ENCODE results near the gene MOB3A. TPM values are rescaled to one million over a fixed set of nuclear protein-coding genes. Genes with fewer than 3 reads are reported as not detected.
A peak's percentile ranks its signal among the peaks of the same experiment; 100 is the strongest.

Gene MOB3A
- total RNA-seq, 2 donors from 2014 or later, result 20.9 to 21.8 TPM

- Histone ChIP-seq H3K27ac (ENCODE audit: low read depth, low read length) (peak within 1 kb of the TSS; percentile 58), H3K4me1 (ENCODE audit: control insufficient read depth, insufficient read depth, low read length) (peaks cover 10% of the 10 kb centered on the region), H3K36me3 (ENCODE audit: control insufficient read depth, insufficient read depth, low read length) (peaks cover 7% of the 10 kb centered on the region), H3K9ac (ENCODE audit: extremely low read depth, low read length, poor library complexity, severe bottlenecking) (peak within 1 kb of the TSS; percentile 77), H3K9me3 (ENCODE audit: control insufficient read depth, low read length) (no peaks in the 10 kb centered on the region), H3K27me3 (ENCODE audit: control insufficient read depth, insufficient read depth, low read length, poor library complexity, severe bottlenecking) (no peaks in the 10 kb centered on the region), H3K4me3 (ENCODE audit: low read length) (peak within 1 kb of the TSS; percentile 88)
- Mint-ChIP-seq H3K36me3 (ENCODE audit: low read depth) (no peaks in the 10 kb centered on the region), H3K27ac (peak within 1 kb of the TSS; percentile 55), H3K4me1 (no peaks in the 10 kb centered on the region), H3K9me3 (no peaks in the 10 kb centered on the region), H3K4me3 (peak within 1 kb of the TSS; percentile 66), H3K27me3 (ENCODE audit: insufficient read depth) (no peaks in the 10 kb centered on the region)
- DNase-seq, result peak; percentile 97
- WGBS, 2 experiments (ENCODE audit: insufficient coverage in 1 of 2, insufficient read length in 1 of 2), result 3 to 8% methylated on average over 31 to 93 of the region's 93 CpGs
- TF ChIP-seq CTCF (conservative IDR thresholded peaks at IDR 0.05), result peak; percentile 70
Observed at GRCh38 chr19:2050991-2051772, 44.9 kb downstream of the MOB3A start, which contains the start of gene MKNK2. Gene MKNK2 (minus strand): TSS chr19:2051244. CDS start chr19:2050851, 393 bp downstream.

GRCh38 chr19:2050349-2050990, 45.7 kb downstream of the MOB3A start:
- Histone ChIP-seq H3K4me3 (ENCODE audit: low read length) (peak overlapping the region; percentile 88), H3K9ac (ENCODE audit: extremely low read depth, low read length, poor library complexity, severe bottlenecking) (peak overlapping the region; percentile 77), H3K9me3 (ENCODE audit: control insufficient read depth, low read length) (no peaks in the 10 kb centered on the region), H3K36me3 (ENCODE audit: control insufficient read depth, insufficient read depth, low read length) (peaks cover 13% of the 10 kb centered on the region), H3K27me3 (ENCODE audit: control insufficient read depth, insufficient read depth, low read length, poor library complexity, severe bottlenecking) (no peaks in the 10 kb centered on the region), H3K4me1 (ENCODE audit: control insufficient read depth, insufficient read depth, low read length) (peaks cover 10% of the 10 kb centered on the region), H3K27ac (ENCODE audit: low read depth, low read length) (no peak overlapping the region)
- Mint-ChIP-seq H3K27me3 (ENCODE audit: insufficient read depth) (no peaks in the 10 kb centered on the region), H3K4me3 (peak overlapping the region; percentile 66), H3K36me3 (ENCODE audit: low read depth) (no peaks in the 10 kb centered on the region), H3K4me1 (no peaks in the 10 kb centered on the region), H3K27ac (no peak overlapping the region), H3K9me3 (no peaks in the 10 kb centered on the region)
- 0% methylated on average over 4 to 49 of the region's 49 CpGs for WGBS, 2 experiments (ENCODE audit: insufficient coverage in 1 of 2, insufficient read length in 1 of 2)
- no peak for TF ChIP-seq CTCF (conservative IDR thresholded peaks at IDR 0.05)
- no peak for DNase-seq

GRCh38 chr19:2049741-2050348, 46.3 kb downstream of the MOB3A start:
- TF ChIP-seq CTCF (conservative IDR thresholded peaks at IDR 0.05), result no peak
- Mint-ChIP-seq H3K27me3 (ENCODE audit: insufficient read depth) (no peaks in the 10 kb centered on the region), H3K27ac (peak overlapping the region; percentile 58), H3K9me3 (no peaks in the 10 kb centered on the region), H3K4me3 (peak overlapping the region; percentile 66), H3K4me1 (no peaks in the 10 kb centered on the region), H3K36me3 (ENCODE audit: low read depth) (peaks cover 2% of the 10 kb centered on the region)
- WGBS, 2 experiments (ENCODE audit: insufficient coverage in 1 of 2, insufficient read length in 1 of 2), result 10 to 17% methylated on average over 4 to 16 of the region's 16 CpGs
- H3K9ac ChIP-seq (ENCODE audit: extremely low read depth, low read length, poor library complexity, severe bottlenecking), result peak overlapping the region; percentile 77
- no peak for DNase-seq
- peak overlapping the region; percentile 88 for H3K4me3 ChIP-seq (ENCODE audit: low read length)
- H3K27me3 ChIP-seq (ENCODE audit: control insufficient read depth, insufficient read depth, low read length, poor library complexity, severe bottlenecking), result no peaks in the 10 kb centered on the region
- peaks cover 13% of the 10 kb centered on the region for H3K36me3 ChIP-seq (ENCODE audit: control insufficient read depth, insufficient read depth, low read length)
- no peak overlapping the region for H3K27ac ChIP-seq (ENCODE audit: low read depth, low read length)
- peaks cover 10% of the 10 kb centered on the region for H3K4me1 ChIP-seq (ENCODE audit: control insufficient read depth, insufficient read depth, low read length)
- no peaks in the 10 kb centered on the region for H3K9me3 ChIP-seq (ENCODE audit: control insufficient read depth, low read length)
